DMS79 treated with DMSO at 0.1 percent for 48 hours (cell line): ENCODE measurements around the gene PDGFC.
"Not testable (repeated sequence)": the region's sequence is repeated elsewhere in the genome, so short reads cannot be mapped to it uniquely, and the experiment has no call there.

Source experiments
- DNase-seq: peaks from one replicate; lab custom pipeline; 2025; lab: John Stamatoyannopoulos, UW

PDGFC gene

GRCh38 chr4:156950948-156951347 is 20.7 kb downstream of the PDGFC start:
- DNase-seq = no peak

DNA sequence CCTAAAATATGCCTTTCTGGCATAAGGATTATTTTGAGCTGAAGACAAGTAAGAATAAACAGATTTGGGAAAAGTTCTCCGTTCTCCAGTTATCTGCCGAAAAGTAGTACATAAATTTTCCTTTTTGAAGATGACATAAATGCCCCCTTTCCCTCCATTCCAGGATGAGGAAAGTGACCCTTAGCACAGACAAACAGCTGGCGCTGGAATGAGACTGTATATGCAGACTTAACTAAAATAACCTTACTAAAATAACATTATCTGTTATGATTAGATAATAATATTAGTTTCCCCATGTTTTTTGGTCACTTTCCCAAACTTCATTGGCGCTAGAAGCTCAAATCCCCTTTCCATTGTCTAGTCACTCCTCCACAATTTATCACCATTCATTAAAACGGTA is 21.5 kb downstream of the PDGFC start:
- no peak for DNase-seq

DNA sequence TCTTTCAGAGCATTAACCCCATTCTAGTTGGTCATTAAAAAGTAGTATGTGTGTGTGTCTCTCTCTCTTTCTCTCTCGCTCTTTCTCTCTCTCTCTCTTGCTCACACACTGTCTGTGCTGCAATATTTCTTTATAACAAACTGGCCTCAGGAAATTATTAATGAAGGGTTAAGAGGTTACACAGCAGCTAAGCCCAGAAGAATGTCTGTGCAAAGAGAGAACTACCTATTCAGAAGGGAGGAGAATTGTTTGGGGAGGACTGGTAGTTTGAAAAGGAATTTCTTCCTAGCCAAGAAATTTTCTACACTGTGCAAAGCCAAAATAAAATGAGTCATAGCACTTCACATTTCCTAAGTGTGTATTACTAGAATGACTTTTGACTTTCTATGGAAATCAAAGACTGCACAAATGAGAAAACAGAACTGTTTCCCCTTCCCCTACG is 22.2 kb downstream of the PDGFC start:
- DNase-seq = no peak

GRCh38 chr4:156948738-156949137 is 22.9 kb downstream of the PDGFC start:
- no peak for DNase-seq

- no peak for DNase-seq
Measured at GRCh38 chr4:156948133-156948532, 23.5 kb downstream of the PDGFC start.

DNA sequence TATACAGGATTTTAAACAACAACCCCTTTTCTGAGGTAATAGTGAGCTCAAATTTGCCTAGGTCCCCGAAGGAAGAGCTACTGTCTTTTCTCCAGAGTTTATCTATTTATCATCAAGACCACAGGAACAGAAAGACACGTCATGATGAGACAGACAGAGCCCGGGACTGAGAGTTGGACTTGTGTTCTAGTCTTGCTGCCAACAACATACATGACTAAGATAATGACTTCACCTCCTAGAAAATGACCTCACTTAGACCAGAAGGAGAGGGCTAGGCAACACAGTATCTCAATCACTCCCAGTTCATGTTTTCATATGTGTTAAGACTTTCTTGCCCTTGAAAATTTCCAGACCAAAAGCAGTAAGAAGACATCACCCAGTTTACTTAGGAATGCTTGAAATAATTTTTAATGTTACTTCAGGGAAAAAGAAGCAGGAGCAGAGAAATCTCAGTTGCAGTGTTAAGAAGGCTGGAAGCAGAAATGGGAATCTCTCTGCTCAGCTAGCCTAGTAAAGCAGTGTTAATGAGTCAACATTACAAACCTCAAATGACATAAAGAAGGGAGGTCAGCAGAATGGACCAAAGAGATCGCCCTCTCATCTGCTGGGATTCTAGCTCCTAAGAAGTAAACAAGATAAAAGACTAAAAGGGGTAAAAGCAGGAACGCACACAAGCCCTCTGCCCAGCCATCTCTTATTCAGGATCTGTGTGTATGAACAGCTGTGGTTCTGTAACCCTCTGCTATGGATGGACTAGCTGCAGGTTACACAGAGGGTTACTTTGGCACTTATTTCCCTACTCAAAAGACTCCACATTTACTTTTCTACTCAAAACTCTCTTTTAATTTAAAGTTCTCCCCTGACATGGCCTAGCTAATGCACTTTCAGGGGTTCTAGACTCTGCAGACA is 24.8 kb downstream of the PDGFC start:
- no peak for DNase-seq

GRCh38 chr4:156945532-156945931 is 26.1 kb downstream of the PDGFC start:
- no peak for DNase-seq

- no peak for DNase-seq
Measured at GRCh38 chr4:156942991-156943390, 28.6 kb downstream of the PDGFC start.

- no peak for DNase-seq
Measured at GRCh38 chr4:156941940-156942548, 29.6 kb downstream of the PDGFC start.

DNA sequence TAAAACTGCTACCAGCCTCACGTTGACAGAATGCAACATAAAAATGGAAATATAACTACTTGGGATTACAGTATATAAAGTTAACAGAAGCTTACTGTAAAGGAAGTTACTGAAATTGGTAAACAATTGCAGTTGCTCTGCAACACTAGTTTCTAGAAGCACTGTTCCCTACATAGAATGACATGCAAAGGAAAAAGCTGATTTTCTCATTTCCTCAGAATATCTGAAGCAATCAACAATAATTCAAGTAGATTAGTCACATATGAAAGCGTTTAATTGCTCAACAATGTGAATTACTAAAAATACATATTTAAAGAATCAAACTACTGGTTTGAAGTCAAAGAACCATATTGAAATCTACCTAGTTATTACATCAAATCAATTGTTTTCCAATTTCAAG is 31.8 kb downstream of the PDGFC start:
- DNase-seq = no peak

- DNase-seq = no peak
Measured at GRCh38 chr4:156939139-156939538, 32.5 kb downstream of the PDGFC start.

DNA sequence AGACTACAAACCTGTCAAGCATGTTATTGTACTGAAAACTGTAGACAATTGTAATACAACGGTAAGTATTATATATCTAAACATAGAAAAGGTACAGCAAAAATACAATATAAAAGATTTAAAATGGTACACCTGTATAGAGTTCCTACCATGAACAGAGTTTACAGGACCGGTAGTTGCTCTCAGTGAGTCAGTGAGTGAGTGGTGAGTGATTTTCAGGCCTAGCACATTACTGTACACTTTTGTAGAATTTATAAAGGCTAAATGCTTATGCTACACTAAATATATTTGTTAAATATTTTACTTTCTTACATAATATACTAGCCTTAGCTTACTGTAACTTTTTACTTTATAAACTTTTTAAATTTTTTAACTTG is 37.4 kb downstream of the PDGFC start:
- no peak for DNase-seq

DNA sequence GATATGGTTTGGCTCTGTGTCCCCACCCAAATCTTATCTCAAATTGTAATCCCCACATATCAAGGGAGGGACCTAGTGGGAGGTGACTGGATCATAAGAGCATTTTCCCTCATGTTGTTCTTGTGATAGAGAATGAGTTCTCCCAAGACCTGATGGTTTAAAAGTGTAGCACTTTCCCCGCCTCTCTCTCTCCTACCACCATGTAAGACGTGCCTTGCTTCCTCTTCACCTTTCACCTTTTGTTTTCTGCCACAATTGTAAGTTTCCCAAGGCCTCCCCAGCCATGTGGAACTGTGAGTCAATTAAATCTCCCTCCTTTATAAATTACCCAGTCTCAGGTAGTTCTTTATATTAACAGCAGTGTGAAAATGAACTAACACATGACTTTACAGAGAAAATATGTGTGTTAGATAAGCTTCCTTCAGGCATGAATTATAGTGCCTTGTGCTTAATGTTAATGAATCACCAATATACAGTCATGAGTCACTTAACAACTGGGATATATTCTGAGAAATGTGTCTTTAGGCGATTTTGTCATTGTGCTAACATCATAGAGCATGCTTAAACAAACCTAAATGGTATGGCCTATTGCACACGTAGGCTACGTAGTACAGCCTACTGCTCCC is 37.9 kb downstream of the PDGFC start:
- DNase-seq = no peak

GRCh38 chr4:156932360-156932759 is 39.2 kb downstream of the PDGFC start:
- not testable (repeated sequence) for DNase-seq

DNA sequence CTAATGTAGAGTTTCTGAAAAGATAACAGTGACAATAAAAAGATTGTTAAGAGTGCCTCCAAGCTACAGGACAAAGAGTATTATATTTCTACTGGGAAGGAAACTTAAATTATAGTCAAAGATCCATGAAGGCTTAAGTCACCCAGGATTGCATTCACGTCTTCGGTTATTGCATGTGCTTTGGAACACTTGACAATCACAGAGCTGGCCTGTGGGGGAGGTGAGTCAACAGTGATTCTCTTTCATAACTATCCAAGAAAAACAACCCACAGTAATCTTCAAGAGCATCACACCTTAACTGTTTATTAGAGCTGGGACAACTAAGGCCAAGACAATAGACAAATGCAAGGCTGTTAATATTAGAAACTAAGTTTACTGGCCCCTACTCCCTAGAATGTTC is 40.3 kb downstream of the PDGFC start:
- no peak for DNase-seq

GRCh38 chr4:156929386-156930105 is 42.1 kb downstream of the PDGFC start:
- DNase-seq = no peak

DNA sequence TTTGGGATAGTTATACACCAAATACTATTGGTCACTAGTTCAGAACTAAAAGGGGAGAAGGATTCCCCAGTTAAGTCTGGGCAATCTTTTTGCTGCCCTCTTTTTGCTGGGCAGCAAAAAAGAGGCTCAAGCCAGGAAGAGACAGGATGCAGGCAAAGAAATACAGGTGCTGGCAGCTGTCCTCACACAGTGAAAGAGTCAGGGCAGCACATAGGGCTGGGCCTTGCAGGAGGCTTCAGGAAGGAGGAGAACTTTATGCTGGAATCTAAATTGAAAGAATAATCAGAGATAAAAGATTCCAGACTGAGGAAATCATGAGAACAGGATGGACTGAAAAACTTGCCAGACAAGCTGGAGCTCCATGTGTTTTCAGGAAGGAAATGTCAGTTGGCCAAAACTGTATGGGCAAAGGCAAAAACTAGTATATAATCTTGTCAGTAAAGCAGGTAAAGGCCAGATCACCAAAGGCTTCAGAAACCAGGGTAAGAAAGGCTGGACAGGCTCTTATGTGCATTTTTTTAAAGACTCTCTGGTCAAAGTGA is 46.8 kb downstream of the PDGFC start:
- DNase-seq = no peak

DNA sequence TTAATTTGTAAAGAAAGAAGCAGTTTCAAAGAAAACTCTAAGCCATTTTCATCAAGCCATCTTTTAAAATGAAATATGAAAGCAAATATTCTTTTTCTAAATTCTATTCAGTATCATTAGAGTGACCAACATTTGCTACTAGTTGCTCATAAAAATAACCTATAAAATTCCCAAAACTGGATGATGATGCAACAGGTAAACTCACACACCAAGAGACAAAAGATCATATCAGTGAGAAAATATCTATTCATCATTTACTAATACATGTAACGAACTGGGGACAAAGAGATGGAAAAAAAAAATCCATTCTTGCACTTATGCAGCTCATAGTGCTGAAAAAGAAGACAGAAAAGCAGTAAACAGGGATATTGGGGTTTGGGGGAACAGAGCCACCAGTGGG is 48.1 kb downstream of the PDGFC start:
- DNase-seq = no peak

GRCh38 chr4:156915221-156915620 is 56.4 kb downstream of the PDGFC start:
- no peak for DNase-seq

DNA sequence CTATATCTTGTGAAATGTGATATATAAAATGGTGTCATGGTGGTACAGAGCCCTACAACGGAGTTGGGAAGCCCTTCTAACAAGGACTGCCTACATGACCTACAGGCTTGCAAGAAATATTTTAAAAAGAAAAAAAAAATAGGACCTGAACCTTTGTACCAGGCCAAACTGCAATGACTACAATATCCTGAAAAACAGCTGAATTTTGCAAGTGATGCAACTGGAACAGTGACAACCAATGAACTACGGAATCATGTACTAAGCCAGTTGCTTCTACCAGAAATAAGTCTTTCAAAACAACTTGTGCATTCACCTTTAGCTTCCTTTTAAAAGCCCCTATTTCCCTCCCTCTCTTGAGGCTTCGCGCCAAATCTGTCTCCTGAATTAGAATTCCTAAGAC is 58.4 kb downstream of the PDGFC start:
- DNase-seq = no peak

DNA sequence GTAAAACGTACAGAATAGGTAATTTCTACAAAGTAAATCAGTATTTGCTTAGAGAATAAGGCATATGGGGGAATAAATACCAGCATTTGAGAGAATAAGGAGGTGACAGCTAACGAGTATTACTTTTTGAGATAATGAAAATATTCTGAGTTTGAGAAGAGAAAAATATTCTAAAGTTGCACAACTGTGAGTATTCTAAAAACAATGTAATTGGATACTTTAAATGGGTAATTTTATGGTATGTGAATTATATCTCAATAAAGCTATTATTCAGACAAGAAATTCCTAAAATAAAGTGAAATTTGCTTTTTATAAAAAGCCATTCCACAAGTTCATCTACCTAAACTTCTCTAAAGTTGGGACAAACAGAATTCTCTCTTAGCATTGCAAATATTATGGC is 62.6 kb downstream of the PDGFC start:
- DNase-seq = no peak

- no peak for DNase-seq
Measured at GRCh38 chr4:156906325-156906724, 65.3 kb downstream of the PDGFC start.
